Neural progenitor cell (in vitro differentiated cells): ENCODE data around the gene TSEN54.

Experiments
- CTCF ChIP-seq: fragments of 200-600 bp; sonication (generic); IDR thresholded peaks from 2 replicates; pipeline ENCODE4 v1.5.1; 2017; ENCODE audit warnings: antibody characterized with exemption, mild to moderate bottlenecking
- EZH2 ChIP-seq: fragments of 200-600 bp; sonication (generic); IDR thresholded peaks from 2 replicates; pipeline ENCODE4 v1.6.1; 2017; ENCODE audit warnings: antibody characterized with exemption, mild to moderate bottlenecking, moderate library complexity

GRCh38 chr17:75549246-75550138 lies 33.2 kb downstream of the TSEN54 start:
- TF ChIP-seq EZH2 (no peak), CTCF (no peak)
